ENCODE results near the gene TANC1. TPM values are rescaled to one million over a fixed set of nuclear protein-coding genes. Genes with fewer than 3 reads are reported as not detected.

The TANC1 gene
- total RNA-seq, 6 experiments from 2014 or later: 4.0 to 12.7 (median 11.3) TPM

GRCh38 chr2:159172403-159172802, 204.0 kb downstream of the TANC1 start:
- H3K27me3 ChIP-seq: no peaks in the 10 kb centered on the region
- peaks cover 0 to 13% (median 1%) of the 10 kb centered on the region in 4 donors for H3K36me3 ChIP-seq
- ATAC-seq: peak; percentile 48 to 65 (median 56)
- H3K4me3 ChIP-seq: no peak overlapping the region
- TF ChIP-seq CTCF (IDR thresholded peaks at IDR 0.05) (no peak), POLR2A (IDR thresholded peaks at IDR 0.05) (no peak)
- H3K27ac ChIP-seq: no peak overlapping the region
- no peaks in the 10 kb centered on the region for H3K9me3 ChIP-seq
- DNase-seq: no peak
- H3K4me1 ChIP-seq: no peaks in the 10 kb centered on the region
- intact Hi-C loops (cut with DNase I): no loop called here
- 64% methylated on average over 3 of the region's 3 CpGs for WGBS (ENCODE audit: insufficient coverage, low coverage, low lambda C conversion rate, missing lambda C conversion rate)

GRCh38 chr2:159174759-159175158, 206.3 kb downstream of the TANC1 start:
- H3K4me1 ChIP-seq: no peaks in the 10 kb centered on the region
- WGBS (ENCODE audit: insufficient coverage, low coverage, low lambda C conversion rate, missing lambda C conversion rate): no CpG with 5 or more reads among the region's 9 CpGs
- no peaks in the 10 kb centered on the region for H3K27me3 ChIP-seq
- intact Hi-C loops (cut with DNase I): no loop called here
- peaks cover 0 to 20% (median 8%) of the 10 kb centered on the region in 4 donors for H3K36me3 ChIP-seq
- ATAC-seq (no peak), DNase-seq (no peak)
- no peaks in the 10 kb centered on the region for H3K9me3 ChIP-seq
- TF ChIP-seq CTCF (IDR thresholded peaks at IDR 0.05): no peak
- no peak for TF ChIP-seq POLR2A (IDR thresholded peaks at IDR 0.05)
- H3K4me3 ChIP-seq: no peak overlapping the region
- H3K27ac ChIP-seq: no peak overlapping the region

- intact Hi-C loops (cut with DNase I): no loop called here
- Histone ChIP-seq H3K36me3 (peaks cover 0 to 20% (median 8%) of the 10 kb centered on the region in 4 donors), H3K27me3 (no peaks in the 10 kb centered on the region), H3K4me1 (no peaks in the 10 kb centered on the region), H3K4me3 (no peak overlapping the region), H3K27ac (no peak overlapping the region), H3K9me3 (no peaks in the 10 kb centered on the region)
- ATAC-seq (no peak), DNase-seq (no peak)
- TF ChIP-seq CTCF (IDR thresholded peaks at IDR 0.05) (no peak), POLR2A (IDR thresholded peaks at IDR 0.05) (no peak)
- WGBS (ENCODE audit: insufficient coverage, low coverage, low lambda C conversion rate, missing lambda C conversion rate): 50% methylated on average over 2 of the region's 6 CpGs
These were observed 206.7 kb downstream of the TANC1 start for GRCh38 chr2:159175182-159175581.

GRCh38 chr2:159175927-159176326, 207.5 kb downstream of the TANC1 start:
- ATAC-seq (no peak), DNase-seq (no peak)
- Histone ChIP-seq H3K27ac (no peak overlapping the region), H3K4me3 (no peak overlapping the region), H3K9me3 (no peaks in the 10 kb centered on the region), H3K4me1 (no peaks in the 10 kb centered on the region), H3K27me3 (no peaks in the 10 kb centered on the region), H3K36me3 (peaks cover 0 to 20% (median 8%) of the 10 kb centered on the region in 4 donors)
- intact Hi-C loops (cut with DNase I): no loop called here
- TF ChIP-seq POLR2A (IDR thresholded peaks at IDR 0.05) (no peak), CTCF (IDR thresholded peaks at IDR 0.05) (no peak)
- 73% methylated on average over 3 of the region's 3 CpGs for WGBS (ENCODE audit: insufficient coverage, low coverage, low lambda C conversion rate, missing lambda C conversion rate)

GRCh38 chr2:159176555-159176954, 208.1 kb downstream of the TANC1 start:
- DNase-seq: no peak
- ATAC-seq: peak in 1 of 4 donors; percentile 20
- Histone ChIP-seq H3K9me3 (no peaks in the 10 kb centered on the region), H3K36me3 (peaks cover 0 to 20% (median 8%) of the 10 kb centered on the region in 4 donors), H3K4me3 (no peak overlapping the region), H3K27me3 (no peaks in the 10 kb centered on the region), H3K27ac (no peak overlapping the region), H3K4me1 (no peaks in the 10 kb centered on the region)
- intact Hi-C loops (cut with DNase I): no loop called here
- 81% methylated on average over 5 of the region's 5 CpGs for WGBS (ENCODE audit: insufficient coverage, low coverage, low lambda C conversion rate, missing lambda C conversion rate)
- TF ChIP-seq CTCF (IDR thresholded peaks at IDR 0.05) (no peak), POLR2A (IDR thresholded peaks at IDR 0.05) (no peak)

Measured in right lobe of liver (tissue), 6 donors.